ENCODE measurements around the gene CCKAR.

DNA sequence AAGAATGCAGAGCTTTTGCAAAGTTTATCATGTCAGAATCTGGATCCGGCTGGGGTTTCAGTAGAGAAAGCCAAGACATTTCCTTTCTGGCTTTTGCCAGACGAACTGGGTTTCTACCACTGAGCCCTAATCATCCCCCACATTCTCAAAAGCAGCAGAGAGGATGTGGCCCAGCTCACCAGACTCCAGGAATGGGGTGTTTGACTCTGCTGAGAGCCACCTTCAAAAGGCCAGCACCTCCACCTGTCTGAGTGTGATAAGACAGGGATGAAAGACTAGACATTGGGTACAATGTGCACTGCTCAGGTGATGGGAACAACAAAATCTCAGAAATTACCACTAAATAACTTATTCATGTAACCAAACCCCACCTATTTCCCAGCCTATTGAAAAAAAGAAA is 25.7 kb upstream of the CCKAR start:
- no peak for TF ChIP-seq GATA3 (IDR thresholded peaks at IDR 0.05; ENCODE audit: low read depth, low read length)
- TF ChIP-seq GATA2 (IDR thresholded peaks at IDR 0.05; ENCODE audit: low read depth, low read length), result no peak

Measured in SH-SY5Y (cell line).